Peyer's patch (tissue), 4 donors: ENCODE results near the gene CYP2A6. TPM values are rescaled to one million over a fixed set of nuclear protein-coding genes. Genes with fewer than 3 reads are reported as not detected.
A peak's percentile ranks its signal among the peaks of the same experiment; 100 is the strongest.

Experiments used
- DNase-seq, 3 donors: peaks; one replicate each; pipeline ENCODE4 v3.0.0-alpha.2; 2017 to 2019
- H3K27ac ChIP-seq, 4 donors: fragments of 200-600 bp; sonication (generic); one replicate each; pipeline ENCODE4 v1.5.1; 2016 to 2019
- H3K27me3 ChIP-seq, 2 donors: fragments of 200-600 bp; sonication (generic); one replicate each; pipeline ENCODE4 v1.5.1; 2019
- H3K36me3 ChIP-seq, 3 donors: fragments of 200-600 bp; sonication (generic); one replicate each; pipeline ENCODE4 v1.5.1; 2016 to 2019
- H3K4me1 ChIP-seq, 4 donors: fragments of 200-600 bp; sonication (generic); one replicate each; pipeline ENCODE4 v1.5.1; 2016 to 2019
- H3K4me3 ChIP-seq, 4 donors: fragments of 200-600 bp; sonication (generic); 1 replicate in 3 of 4; 2 replicates in 1 of 4; pipeline ENCODE4 v1.5.1; 2016 to 2019; ENCODE audit warnings: mild to moderate bottlenecking in 1 of 4
- H3K9me3 ChIP-seq, 4 donors: fragments of 200-600 bp; sonication (generic); one replicate each; pipeline ENCODE4 v1.5.1; 2016 to 2019; ENCODE audit warnings: mild to moderate bottlenecking in 1 of 4
- POLR2A ChIP-seq, 2 donors: fragments of 450-650 bp; IDR thresholded peaks; one replicate each; pipeline ENCODE4 v1.5.1; 2017; ENCODE audit warnings: antibody characterized with exemption in 2 of 2, mild to moderate bottlenecking in 2 of 2, moderate library complexity in 2 of 2
- total RNA-seq, 4 donors: library from RNA; depleted of rRNA; stranded (reverse); fragments of >200 nt; gene quantifications; one replicate each; pipeline ENCODE4 v1.1.0, GENCODE V29; 2016
- TF ChIP-seq, protein P1 (sequence below), 6 experiments: fragments of 450-650 bp in 4 of 6; fragments of 200-600 bp in 2 of 6; sonication (generic) in 1 of 6; IDR thresholded peaks; one replicate each; pipeline ENCODE4 v1.5.1; 2017 to 2019; ENCODE audit warnings: antibody characterized with exemption in 6 of 6, mild to moderate bottlenecking in 3 of 6, moderate library complexity in 1 of 6

CYP2A6 gene
- total RNA-seq, 4 donors from 2014 or later: not detected

DNA sequence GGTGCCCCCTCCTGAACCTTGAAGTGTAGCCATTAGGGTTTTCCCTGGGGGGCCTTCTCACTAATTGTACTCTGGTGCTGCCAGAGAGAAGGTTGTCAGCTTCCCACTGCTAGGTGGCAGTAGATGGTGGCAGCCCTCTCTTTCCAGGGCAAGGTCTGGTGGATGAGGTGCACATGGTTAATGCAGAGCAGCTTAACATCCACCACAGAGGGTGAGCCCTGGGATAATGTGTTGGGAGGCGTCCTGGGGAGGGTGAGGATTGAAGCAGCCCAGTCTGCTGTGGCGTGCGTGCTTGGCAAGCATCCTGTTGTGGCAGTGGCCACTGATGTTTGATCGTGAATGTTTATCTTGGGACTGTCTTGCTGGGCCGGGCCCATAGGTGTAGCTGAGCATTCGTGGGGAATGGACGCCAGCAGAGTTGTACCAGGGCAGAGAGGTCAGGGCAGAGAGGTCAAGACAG is 45.4 kb downstream of the CYP2A6 start:
- no peak for DNase-seq
- no peak for TF ChIP-seq POLR2A (IDR thresholded peaks at IDR 0.05)
- TF ChIP-seq, protein P1, sequence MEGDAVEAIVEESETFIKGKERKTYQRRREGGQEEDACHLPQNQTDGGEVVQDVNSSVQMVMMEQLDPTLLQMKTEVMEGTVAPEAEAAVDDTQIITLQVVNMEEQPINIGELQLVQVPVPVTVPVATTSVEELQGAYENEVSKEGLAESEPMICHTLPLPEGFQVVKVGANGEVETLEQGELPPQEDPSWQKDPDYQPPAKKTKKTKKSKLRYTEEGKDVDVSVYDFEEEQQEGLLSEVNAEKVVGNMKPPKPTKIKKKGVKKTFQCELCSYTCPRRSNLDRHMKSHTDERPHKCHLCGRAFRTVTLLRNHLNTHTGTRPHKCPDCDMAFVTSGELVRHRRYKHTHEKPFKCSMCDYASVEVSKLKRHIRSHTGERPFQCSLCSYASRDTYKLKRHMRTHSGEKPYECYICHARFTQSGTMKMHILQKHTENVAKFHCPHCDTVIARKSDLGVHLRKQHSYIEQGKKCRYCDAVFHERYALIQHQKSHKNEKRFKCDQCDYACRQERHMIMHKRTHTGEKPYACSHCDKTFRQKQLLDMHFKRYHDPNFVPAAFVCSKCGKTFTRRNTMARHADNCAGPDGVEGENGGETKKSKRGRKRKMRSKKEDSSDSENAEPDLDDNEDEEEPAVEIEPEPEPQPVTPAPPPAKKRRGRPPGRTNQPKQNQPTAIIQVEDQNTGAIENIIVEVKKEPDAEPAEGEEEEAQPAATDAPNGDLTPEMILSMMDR (IDR thresholded peaks at IDR 0.05): peak in 1 of 6 experiments; percentile 16
- Histone ChIP-seq H3K27ac (peak overlapping the region; percentile 70 to 98 (median 78)), H3K9me3 (no peaks in the 10 kb centered on the region), H3K36me3 (peaks cover 0 to 34% (median 0%) of the 10 kb centered on the region in 3 donors), H3K27me3 (no peaks in the 10 kb centered on the region), H3K4me3 (no peak overlapping the region), H3K4me1 (peaks cover 31 to 92% (median 67%) of the 10 kb centered on the region in 4 donors)

DNA sequence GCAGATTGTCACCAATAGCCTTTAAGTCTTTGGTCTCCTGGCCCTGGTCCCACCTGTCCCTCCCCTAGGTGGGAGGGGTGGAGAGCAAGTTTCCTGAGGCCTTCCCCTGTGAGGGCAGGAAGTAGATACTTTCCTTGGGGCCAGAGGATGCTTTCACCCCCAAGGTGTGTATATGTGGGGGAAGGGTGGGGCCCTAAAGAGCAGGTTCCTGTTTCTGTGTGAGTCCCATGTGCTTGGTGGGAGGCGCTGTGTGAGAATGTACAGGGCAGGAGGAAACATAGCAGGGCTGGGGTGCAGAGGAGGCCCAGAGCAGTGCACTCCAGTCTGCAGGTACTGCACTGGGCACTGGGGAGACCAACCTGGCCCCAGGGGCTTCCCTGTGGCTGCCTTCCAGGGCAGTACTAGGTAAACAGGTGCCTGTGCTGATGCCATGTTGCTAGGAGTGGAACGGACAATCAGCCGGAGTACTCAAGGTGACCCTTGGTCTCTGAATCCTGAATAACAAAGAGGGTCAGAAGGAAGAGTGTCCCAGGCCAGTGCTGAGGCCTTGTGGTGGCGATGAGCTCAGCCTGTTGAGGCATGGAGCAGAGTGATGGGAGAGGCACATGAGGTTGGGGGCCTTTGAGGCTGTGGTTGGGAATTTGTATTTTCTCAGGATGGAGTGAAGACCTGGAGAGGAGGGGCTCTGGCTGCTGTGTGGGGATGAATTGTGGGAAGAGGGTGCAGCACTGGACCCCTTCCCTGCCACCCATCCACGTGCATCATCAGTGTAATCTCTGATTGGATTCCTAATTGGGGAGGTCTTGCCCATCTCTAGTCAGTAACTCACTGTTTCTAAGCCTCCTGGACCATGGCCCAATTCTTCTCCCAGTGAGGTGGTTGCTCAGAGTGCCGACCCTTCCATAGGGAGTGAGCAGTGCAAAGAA is 46.1 kb downstream of the CYP2A6 start:
- H3K27ac ChIP-seq: peak overlapping the region; percentile 70 to 98 (median 78)
- DNase-seq: peak; percentile 72 to 93 (median 90)
- H3K36me3 ChIP-seq: peaks cover 0 to 34% (median 0%) of the 10 kb centered on the region in 3 donors
- no peak overlapping the region for H3K4me3 ChIP-seq
- peaks cover 31 to 86% (median 67%) of the 10 kb centered on the region in 4 donors for H3K4me1 ChIP-seq
- no peaks in the 10 kb centered on the region for H3K27me3 ChIP-seq
- TF ChIP-seq, protein P1 (IDR thresholded peaks at IDR 0.05): no peak
- peak in 1 of 2 donors; percentile 0 for TF ChIP-seq POLR2A (IDR thresholded peaks at IDR 0.05)
- H3K9me3 ChIP-seq: no peaks in the 10 kb centered on the region

DNA sequence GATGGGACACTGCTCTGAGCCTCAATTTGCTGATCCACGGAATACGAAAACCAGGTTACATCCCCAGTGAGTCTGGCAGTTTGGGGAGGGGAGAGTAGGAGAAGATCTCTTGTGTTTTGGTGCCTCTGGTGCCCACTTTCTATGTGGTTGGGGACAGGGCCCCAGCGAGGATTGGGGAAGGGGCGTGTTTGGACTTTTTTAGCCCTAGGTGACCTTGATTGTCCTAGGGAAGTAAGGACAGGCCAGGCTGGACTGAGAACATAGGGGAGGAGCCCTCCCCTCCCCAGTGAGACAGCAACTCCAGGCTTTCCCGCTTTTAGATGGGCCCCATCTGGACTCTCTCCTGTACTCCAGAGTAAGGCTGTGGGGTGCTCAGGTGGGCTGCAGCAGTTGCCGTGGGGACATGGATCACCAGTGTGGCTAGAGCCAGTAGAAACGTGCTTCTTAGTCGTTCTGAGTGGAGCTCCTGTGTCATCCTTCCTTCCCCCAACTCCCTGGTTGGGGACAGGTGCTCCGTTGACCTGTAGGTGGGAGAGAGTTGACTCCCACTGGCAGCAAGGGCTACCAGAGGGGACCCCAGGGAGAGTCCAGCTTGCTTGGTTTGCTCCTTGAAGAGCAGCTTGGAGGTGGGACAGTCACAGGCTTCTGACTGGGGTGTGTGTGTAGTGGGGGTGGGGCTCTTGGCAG is 46.9 kb downstream of the CYP2A6 start:
- TF ChIP-seq POLR2A (IDR thresholded peaks at IDR 0.05): peak in 1 of 2 donors; percentile 17
- TF ChIP-seq, protein P1 (IDR thresholded peaks at IDR 0.05): no peak

DNA sequence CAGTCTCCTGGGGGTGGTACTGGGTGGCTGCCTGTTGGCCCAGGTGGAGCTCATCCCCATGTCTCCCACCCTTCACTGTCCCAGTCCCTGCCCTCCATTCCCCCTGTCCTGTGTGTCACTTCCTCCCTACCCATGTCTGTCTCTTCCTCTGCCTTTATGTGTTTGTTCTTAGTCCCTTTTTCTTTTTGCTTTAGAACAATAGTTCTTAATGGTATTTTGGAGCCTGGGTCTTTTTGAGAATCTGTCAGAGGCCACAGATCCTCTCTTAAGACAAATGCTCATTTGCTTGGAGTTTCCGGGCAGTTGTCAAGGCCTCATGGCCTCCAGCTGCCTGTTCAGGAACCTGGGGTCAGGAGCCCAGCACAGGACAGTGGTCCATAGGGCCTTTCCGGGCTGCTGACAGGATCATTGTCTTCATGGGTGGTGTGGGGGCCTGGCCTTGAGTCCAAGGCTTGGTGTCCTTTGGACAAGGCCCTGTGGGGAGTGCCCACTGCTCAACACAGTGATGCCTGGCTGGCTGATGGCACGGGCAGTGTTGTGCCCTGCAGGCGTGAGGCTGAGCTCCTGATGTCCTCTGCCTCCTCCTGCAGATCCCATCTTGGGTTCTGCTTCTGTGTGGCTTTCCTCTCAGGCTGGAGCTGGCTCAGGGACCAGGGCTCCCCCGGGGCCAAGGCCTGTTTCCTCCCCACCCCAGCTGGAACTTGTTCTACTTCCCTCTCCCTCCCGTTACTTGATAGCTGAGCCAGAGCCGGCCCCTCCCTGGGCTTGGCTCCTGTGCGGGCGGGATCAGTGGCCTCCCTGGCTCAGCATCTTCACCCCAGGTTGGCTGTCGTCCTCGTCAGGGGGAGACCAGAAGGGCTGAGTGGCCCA is 47.7 kb downstream of the CYP2A6 start:
- Histone ChIP-seq H3K27me3 (no peaks in the 10 kb centered on the region), H3K27ac (peak overlapping the region; percentile 70 to 98 (median 78)), H3K9me3 (no peaks in the 10 kb centered on the region), H3K36me3 (peaks cover 0 to 19% (median 0%) of the 10 kb centered on the region in 3 donors), H3K4me3 (peak overlapping the region in 3 of 4 donors; percentile 21 to 31 (median 28)), H3K4me1 (peaks cover 31 to 82% (median 71%) of the 10 kb centered on the region in 4 donors)
- peak; percentile 50 to 76 (median 74) for DNase-seq
- no peak for TF ChIP-seq POLR2A (IDR thresholded peaks at IDR 0.05)
- TF ChIP-seq, protein P1 (IDR thresholded peaks at IDR 0.05): no peak

More for the DNA sequence above, 46.9 kb downstream of the CYP2A6 start:
- Histone ChIP-seq H3K4me3 (peak overlapping the region in 2 of 4 donors; percentile 17 to 31), H3K27ac (peak overlapping the region; percentile 70 to 98 (median 78)), H3K27me3 (no peaks in the 10 kb centered on the region), H3K4me1 (peaks cover 31 to 79% (median 67%) of the 10 kb centered on the region in 4 donors), H3K9me3 (no peaks in the 10 kb centered on the region), H3K36me3 (peaks cover 0 to 27% (median 0%) of the 10 kb centered on the region in 3 donors)
- DNase-seq: no peak
